Right cardiac atrium (tissue), 5 donors: ENCODE measurements around the gene CIRBP. TPM values are rescaled to one million over a fixed set of nuclear protein-coding genes. Genes with fewer than 3 reads are reported as not detected.
"Not testable (repeated sequence)": the region's sequence is repeated elsewhere in the genome, so short reads cannot be mapped to it uniquely, and the experiment has no call there.

Experiments used
- ATAC-seq, 2 donors: fragments of 200-7000 bp; cut with Tn5 transposase; one replicate each; pipeline versions ENCODE4 v1.8.0 to v1.9.1; 2020; ENCODE audit warnings: moderate library complexity in 2 of 2, mild to moderate bottlenecking in 1 of 2
- DNase-seq, 3 donors: peaks; one replicate each; pipeline ENCODE4 v3.0.0-alpha.2; 2020
- H3K27ac ChIP-seq: one replicate; pipeline ENCODE4 v1.5.1; 2013; ENCODE audit warnings: mild to moderate bottlenecking, low read length, control low read depth, moderate library complexity
- H3K27me3 ChIP-seq: one replicate; pipeline ENCODE4 v1.6.1; 2013; ENCODE audit not compliant: control insufficient read depth, insufficient read depth
- H3K4me1 ChIP-seq: one replicate; pipeline ENCODE4 v1.6.1; 2013; ENCODE audit warnings: low read length; ENCODE audit not compliant: control insufficient read depth, insufficient read depth
- H3K4me3 ChIP-seq: one replicate; pipeline ENCODE4 v1.5.1; 2013; ENCODE audit warnings: low read length, control low read depth
- H3K9me3 ChIP-seq: one replicate; pipeline ENCODE4 v1.6.1; 2013; ENCODE audit warnings: low read length; ENCODE audit not compliant: control insufficient read depth
- WGBS: extraction: QIAGEN DNeasy Blood & Tissue Kit; methylation state at CpG from one replicate; pipeline ENCODE4 v1.1.7; 2013; 5-methylcytosine and 5-hydroxymethylcytosine counted together
- intact Hi-C, 4 donors: fragments of 100-400 bp; cut with DNase I; formaldehyde crosslinking; loops; one replicate each; pipeline versions ENCODE4 v1.11.0 to v1.14.0; 2022 to 2023
- polyA plus RNA-seq: library from polyadenylated mRNA; stranded (reverse); fragments of 200-250 nt; gene quantifications from one replicate; pipeline ENCODE4 v1.2.3, GENCODE V29; 2013
- total RNA-seq, 4 donors: library from RNA; stranded (reverse); fragmentation: NEBNext Ultra II Directional; extraction: Animal tissue kit (Norgen Biotek cat#: 25700); gene quantifications; one replicate each; pipeline ENCODE4 v1.2.1, GENCODE V29; 2021
- donor health status: healthy with polysubstance abuse.
- donor health status: DM: no; HTN: yes; CAD: no.
- donor health status: DM: no; HTN: no; CAD: no.
- donor health status: DM: no; HTN: yes; CAD: no; lungs with severe emphysema.
- donor health status: DM: yes; HTN: yes; CAD: no.

Gene CIRBP
- total and polyA plus RNA-seq, 5 donors = 288 to 417 (median 369) TPM

- no peak overlapping the region for H3K4me3 ChIP-seq
- no peak overlapping the region for H3K27ac ChIP-seq
- DNase-seq (peak in 1 of 3 donors; percentile 65), ATAC-seq (no peak)
- H3K4me1 ChIP-seq = no peaks in the 10 kb centered on the region
- H3K27me3 ChIP-seq = no peaks in the 10 kb centered on the region
- WGBS = 75% methylated on average over 34 of the region's 34 CpGs
- intact Hi-C loops = no loop called here
- no peaks in the 10 kb centered on the region for H3K9me3 ChIP-seq
Measured at GRCh38 chr19:1299801-1300200, 30.7 kb downstream of the CIRBP start.

DNA sequence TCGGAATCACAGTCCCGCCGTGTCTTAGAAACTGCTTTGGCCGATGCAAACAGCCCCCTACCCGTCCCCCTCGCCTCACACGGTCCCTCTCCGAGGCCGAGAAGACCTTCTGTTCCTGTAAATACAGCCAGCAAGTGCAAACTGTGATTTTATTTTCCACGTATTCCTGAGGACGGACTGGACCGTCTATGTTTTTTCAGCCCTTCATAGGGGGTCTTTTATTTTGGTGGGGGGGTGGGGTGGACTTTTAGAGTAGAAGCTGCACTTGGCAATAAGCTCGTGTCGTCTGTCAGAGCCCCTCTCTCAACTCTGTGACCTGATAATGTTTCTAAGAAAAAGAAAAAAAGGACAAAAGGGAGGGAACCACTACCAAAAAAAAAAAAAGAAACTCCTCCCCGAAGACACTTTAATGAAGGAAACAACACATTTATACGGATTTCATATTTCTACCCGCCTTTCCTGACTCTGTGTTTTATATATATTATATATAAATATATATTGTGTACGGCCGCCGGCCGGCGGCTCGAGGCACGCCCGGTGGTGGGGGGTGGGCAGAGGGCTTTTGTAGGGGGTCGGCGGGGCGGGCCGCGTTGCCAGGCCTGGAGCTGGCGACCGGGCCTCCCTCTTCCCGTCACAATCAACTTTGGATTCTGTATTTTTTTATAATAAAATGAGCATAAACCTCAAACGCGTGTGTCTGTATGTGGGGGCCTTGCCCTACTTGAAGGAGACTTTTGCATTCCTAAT, 31.8 kb downstream of the CIRBP start:
- Histone ChIP-seq H3K27ac (no peak overlapping the region), H3K4me1 (no peaks in the 10 kb centered on the region), H3K4me3 (no peak overlapping the region), H3K9me3 (no peaks in the 10 kb centered on the region), H3K27me3 (no peaks in the 10 kb centered on the region)
- WGBS = 82% methylated on average over 35 of the region's 35 CpGs
- intact Hi-C loops = no loop called here
- DNase-seq = no peak
- no peak for ATAC-seq

- Histone ChIP-seq H3K4me3 (no peak overlapping the region), H3K27ac (no peak overlapping the region), H3K27me3 (no peaks in the 10 kb centered on the region), H3K9me3 (no peaks in the 10 kb centered on the region), H3K4me1 (no peaks in the 10 kb centered on the region)
- DNase-seq (no peak), ATAC-seq (peak in 1 of 2 donors; percentile 19)
- intact Hi-C loops = no loop called here
- 67% methylated on average over 36 of the region's 36 CpGs for WGBS
Measured at GRCh38 chr19:1302533-1303239, 33.6 kb downstream of the CIRBP start.

DNA sequence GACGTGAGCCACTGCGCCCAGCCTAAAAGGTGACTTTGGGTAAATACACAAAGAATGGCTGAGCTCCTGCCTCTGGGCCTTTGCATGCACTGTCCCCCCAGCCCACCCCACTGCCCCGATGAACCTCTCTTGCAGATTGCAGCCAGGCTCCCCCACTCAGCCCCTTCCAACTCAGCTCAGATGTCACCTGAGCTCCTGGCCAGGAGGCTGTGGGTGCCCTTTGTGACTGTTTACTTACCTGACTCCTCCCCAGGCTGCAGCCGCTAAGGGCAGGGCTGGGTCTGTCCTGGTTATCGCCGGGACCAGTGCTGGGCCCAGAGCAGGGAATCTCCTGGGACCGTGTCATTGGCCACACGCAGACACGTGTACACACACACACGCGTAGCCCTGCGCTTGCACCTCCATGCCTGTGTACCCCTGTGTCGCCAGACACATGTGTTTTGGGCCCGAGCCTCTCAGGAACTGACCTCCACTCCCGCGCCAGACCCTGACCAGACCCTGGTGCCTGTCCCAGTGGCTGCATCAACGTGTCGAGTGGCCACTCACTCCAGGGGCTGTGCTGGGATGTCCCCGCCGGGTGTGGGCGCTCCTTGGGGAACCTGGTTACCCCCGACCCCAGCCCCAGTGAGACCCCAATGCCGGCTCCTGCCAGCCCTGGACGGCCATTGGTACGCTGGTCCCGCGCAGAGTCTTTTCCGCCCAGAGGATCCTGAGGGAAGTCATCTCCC, 35.2 kb downstream of the CIRBP start:
- Histone ChIP-seq H3K9me3 (no peaks in the 10 kb centered on the region), H3K27ac (no peak overlapping the region), H3K4me3 (no peak overlapping the region), H3K27me3 (no peaks in the 10 kb centered on the region), H3K4me1 (no peaks in the 10 kb centered on the region)
- ATAC-seq = peak in 1 of 2 donors; percentile 48
- peak in 1 of 3 donors; percentile 35 for DNase-seq
- intact Hi-C loops = no loop called here
- 86% methylated on average over 28 of the region's 28 CpGs for WGBS

DNA sequence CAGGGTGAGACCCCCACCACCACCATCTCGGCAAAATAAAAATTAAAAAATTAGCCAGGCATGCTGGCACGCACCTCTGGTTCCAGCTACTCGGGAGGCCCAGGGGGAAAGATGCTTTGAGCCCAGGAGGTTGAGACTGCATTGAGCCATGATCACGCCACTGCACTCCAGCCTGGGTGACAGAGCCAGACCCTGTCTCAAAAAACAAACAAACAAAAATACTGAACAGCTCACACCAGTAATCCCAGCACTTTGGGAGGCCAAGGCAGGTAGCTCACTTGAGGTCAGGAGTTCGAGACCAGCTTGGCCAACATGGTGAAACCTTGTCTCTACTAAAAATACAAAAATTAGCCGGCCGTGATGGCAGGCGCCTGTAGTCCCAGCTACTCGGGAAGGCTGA, 36.2 kb downstream of the CIRBP start:
- H3K27ac ChIP-seq, DNase-seq, H3K27me3 ChIP-seq, H3K9me3 ChIP-seq, H3K4me3 ChIP-seq, H3K4me1 ChIP-seq, intact Hi-C loops, ATAC-seq: not testable (repeated sequence)
- 86% methylated on average over 9 of the region's 9 CpGs for WGBS

DNA sequence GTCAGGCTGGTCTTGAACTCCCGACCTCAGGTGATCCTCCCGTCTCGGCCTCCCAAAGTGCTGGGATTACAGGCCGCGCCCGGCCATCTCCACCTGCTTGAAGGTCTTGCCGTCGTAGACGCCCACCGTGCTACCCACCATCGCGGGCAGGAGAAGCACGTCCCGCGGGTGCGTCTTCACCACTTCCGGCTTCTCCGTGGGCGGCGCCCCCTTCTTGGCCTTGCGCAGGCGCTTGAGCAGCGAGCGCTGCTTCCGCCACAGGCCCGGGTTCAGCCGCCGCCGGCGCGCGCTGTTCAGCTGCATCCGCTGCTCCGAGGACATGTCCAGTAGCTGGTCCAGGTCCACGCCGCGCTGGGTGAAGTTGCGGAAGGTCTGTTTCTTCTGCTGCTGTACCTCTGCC, 38.2 kb downstream of the CIRBP start:
- Histone ChIP-seq H3K4me1 (no peaks in the 10 kb centered on the region), H3K4me3 (no peak overlapping the region), H3K27me3 (no peaks in the 10 kb centered on the region), H3K9me3 (no peaks in the 10 kb centered on the region), H3K27ac (no peak overlapping the region)
- ATAC-seq (no peak), DNase-seq (no peak)
- WGBS = 91% methylated on average over 38 of the region's 38 CpGs
- intact Hi-C loops = no loop called here

DNA sequence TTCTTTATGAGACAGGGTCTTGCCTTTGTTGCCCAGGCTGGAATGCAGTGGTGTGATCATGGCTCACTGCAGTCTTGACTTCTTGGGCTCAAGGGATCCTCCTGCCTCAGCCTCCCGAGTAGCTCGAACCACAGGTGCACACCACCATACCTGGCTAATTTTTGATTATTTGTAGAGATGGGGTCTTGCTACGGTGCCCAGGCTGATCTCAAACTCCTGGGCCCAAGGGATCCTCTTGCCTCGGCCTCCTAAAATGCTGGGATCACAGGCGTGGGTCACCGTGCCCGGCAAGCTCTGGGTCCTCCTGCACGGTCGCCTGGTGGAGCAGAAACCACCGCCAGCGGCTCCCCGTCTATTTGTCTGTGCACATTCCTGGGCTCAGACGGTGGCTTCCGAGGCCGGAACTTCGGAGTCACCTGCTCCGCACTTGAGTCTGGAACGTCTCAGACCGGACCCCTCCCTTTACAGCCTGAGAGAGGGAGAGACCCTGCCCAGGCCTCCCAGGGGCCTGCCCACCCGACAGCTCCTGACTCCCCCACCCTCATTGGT, 38.7 kb downstream of the CIRBP start:
- Histone ChIP-seq H3K9me3 (no peaks in the 10 kb centered on the region), H3K4me1 (no peaks in the 10 kb centered on the region), H3K27ac (no peak overlapping the region), H3K27me3 (no peaks in the 10 kb centered on the region), H3K4me3 (no peak overlapping the region)
- WGBS = 93% methylated on average over 20 of the region's 20 CpGs
- no peak for ATAC-seq
- DNase-seq = no peak
- intact Hi-C loops = no loop called here

- Histone ChIP-seq H3K27ac (no peak overlapping the region), H3K9me3 (no peaks in the 10 kb centered on the region), H3K4me3 (no peak overlapping the region), H3K27me3 (no peaks in the 10 kb centered on the region), H3K4me1 (no peaks in the 10 kb centered on the region)
- WGBS = 53% methylated on average over 11 of the region's 11 CpGs
- ATAC-seq (no peak), DNase-seq (no peak)
- intact Hi-C loops = no loop called here
Measured at GRCh38 chr19:1308718-1309117, 39.6 kb downstream of the CIRBP start.

GRCh38 chr19:1309977-1310852, 41.1 kb downstream of the CIRBP start:
- H3K9me3 ChIP-seq = no peaks in the 10 kb centered on the region
- no peak for DNase-seq
- ATAC-seq = no peak
- no peaks in the 10 kb centered on the region for H3K27me3 ChIP-seq
- H3K4me3 ChIP-seq = no peak overlapping the region
- no peak overlapping the region for H3K27ac ChIP-seq
- intact Hi-C loops = no loop called here
- no peaks in the 10 kb centered on the region for H3K4me1 ChIP-seq
- 69% methylated on average over 28 of the region's 28 CpGs for WGBS

DNA sequence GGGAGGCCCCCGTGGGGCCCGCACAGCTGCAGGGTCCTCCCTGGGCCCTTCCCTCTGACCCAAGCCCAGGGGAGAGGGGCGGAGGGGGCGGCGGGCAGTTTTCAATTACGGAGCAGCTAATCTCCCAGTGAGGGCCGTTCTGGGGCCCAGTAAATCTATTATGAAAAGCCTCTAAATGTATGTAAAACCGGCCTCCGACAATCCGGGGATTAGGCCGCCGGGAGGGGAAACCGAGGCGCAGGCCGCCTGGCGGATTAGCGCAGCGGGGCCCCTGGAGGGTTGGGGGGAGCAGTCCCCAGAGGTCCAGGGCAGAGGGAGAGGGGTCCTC, 41.7 kb downstream of the CIRBP start:
- DNase-seq (no peak), ATAC-seq (no peak)
- no peaks in the 10 kb centered on the region for H3K4me1 ChIP-seq
- H3K27ac ChIP-seq = no peak overlapping the region
- H3K4me3 ChIP-seq = no peak overlapping the region
- no peaks in the 10 kb centered on the region for H3K27me3 ChIP-seq
- H3K9me3 ChIP-seq = no peaks in the 10 kb centered on the region
- intact Hi-C loops = no loop called here
- 88% methylated on average over 18 of the region's 18 CpGs for WGBS
